Activated CD8-positive, alpha-beta T cell treated with anti-CD3 and anti-CD28 coated beads for 36 hours (primary cell): ENCODE results near the gene EDA2R. TPM values are rescaled to one million over a fixed set of nuclear protein-coding genes. Genes with fewer than 3 reads are reported as not detected.

Experiments
- ATAC-seq: fragments of 200-7000 bp; cut with Tn5 transposase; one replicate; pipeline ENCODE4 v1.10.0; 2021; ENCODE audit warnings: mild to moderate bottlenecking, moderate library complexity
- CTCF ChIA-PET: fragments of 350-600 bp; sonication (Branson Sonifier 250); formaldehyde crosslinking; loops from one replicate; lab custom pipeline; 2021; ENCODE audit warnings: antibody characterized with exemption; lab: Charles Lee
- POLR2A ChIA-PET: fragments of 350-600 bp; sonication (Branson Sonifier 250); formaldehyde crosslinking; loops from one replicate; lab custom pipeline; 2021; ENCODE audit warnings: antibody characterized with exemption; lab: Charles Lee
- DNase-seq: peaks from one replicate; pipeline ENCODE4 v3.0.0-alpha.2; 2020
- H3K27ac Mint-ChIP-seq: one replicate; pipeline ENCODE4 v1.8.0; 2021; ENCODE audit warnings: mild to moderate bottlenecking, mixed read lengths
- H3K27me3 Mint-ChIP-seq: one replicate; pipeline ENCODE4 v1.8.0; 2021; ENCODE audit warnings: mixed read lengths
- H3K36me3 Mint-ChIP-seq: one replicate; pipeline ENCODE4 v1.8.0; 2021; ENCODE audit warnings: low read depth, mixed read lengths
- H3K4me1 Mint-ChIP-seq: one replicate; pipeline ENCODE4 v1.8.0; 2021; ENCODE audit warnings: low read depth, mixed read lengths
- H3K4me3 Mint-ChIP-seq: one replicate; pipeline ENCODE4 v1.8.0; 2021; ENCODE audit warnings: mild to moderate bottlenecking, moderate library complexity, mixed read lengths
- H3K9me3 Mint-ChIP-seq: one replicate; pipeline ENCODE4 v1.8.0; 2021; ENCODE audit warnings: mixed read lengths
- intact Hi-C: fragments of 100-400 bp; cut with micrococcal nuclease; formaldehyde crosslinking; loops from one replicate; pipeline ENCODE4 v1.10.0; 2022
- total RNA-seq, 2 experiments: library from RNA; stranded (reverse); gene quantifications; one replicate each; pipeline ENCODE4 v1.2.3, GENCODE V29; 2021
- TF ChIP-seq, protein P1 (sequence below): fragments of 200-600 bp; IDR thresholded peaks from one replicate; pipeline ENCODE4 v1.8.0; 2022; ENCODE audit warnings: antibody characterized with exemption, mild to moderate bottlenecking

The EDA2R gene
- total RNA-seq, 2 experiments from 2014 or later: 1.2 to 1.8 TPM

DNA sequence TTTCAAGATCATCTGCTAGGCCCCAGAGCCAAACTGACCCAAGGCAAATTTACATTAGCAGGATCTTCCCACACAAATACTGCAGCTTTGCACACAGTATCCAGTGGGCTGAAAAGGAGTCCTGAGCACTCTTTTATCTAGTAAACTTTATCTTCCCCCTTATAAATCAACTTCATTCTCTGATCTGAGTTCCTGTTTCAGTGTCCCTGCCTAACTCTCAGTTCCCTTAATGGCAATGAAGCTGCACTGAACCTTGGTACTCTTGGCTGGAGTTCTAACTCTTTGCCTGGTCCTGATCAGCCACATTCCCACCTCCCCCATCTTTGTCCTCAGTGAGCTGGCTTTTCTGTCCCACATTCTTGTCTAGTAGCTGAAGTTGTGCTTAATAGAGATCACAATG is 37.4 kb downstream of the EDA2R start:
- CTCF ChIA-PET: no interaction called here
- no peaks in the 10 kb centered on the region for H3K27me3 Mint-ChIP-seq
- TF ChIP-seq, protein P1, sequence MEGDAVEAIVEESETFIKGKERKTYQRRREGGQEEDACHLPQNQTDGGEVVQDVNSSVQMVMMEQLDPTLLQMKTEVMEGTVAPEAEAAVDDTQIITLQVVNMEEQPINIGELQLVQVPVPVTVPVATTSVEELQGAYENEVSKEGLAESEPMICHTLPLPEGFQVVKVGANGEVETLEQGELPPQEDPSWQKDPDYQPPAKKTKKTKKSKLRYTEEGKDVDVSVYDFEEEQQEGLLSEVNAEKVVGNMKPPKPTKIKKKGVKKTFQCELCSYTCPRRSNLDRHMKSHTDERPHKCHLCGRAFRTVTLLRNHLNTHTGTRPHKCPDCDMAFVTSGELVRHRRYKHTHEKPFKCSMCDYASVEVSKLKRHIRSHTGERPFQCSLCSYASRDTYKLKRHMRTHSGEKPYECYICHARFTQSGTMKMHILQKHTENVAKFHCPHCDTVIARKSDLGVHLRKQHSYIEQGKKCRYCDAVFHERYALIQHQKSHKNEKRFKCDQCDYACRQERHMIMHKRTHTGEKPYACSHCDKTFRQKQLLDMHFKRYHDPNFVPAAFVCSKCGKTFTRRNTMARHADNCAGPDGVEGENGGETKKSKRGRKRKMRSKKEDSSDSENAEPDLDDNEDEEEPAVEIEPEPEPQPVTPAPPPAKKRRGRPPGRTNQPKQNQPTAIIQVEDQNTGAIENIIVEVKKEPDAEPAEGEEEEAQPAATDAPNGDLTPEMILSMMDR: no peak
- no peaks in the 10 kb centered on the region for H3K36me3 Mint-ChIP-seq
- no peak overlapping the region for H3K27ac Mint-ChIP-seq
- no peaks in the 10 kb centered on the region for H3K4me1 Mint-ChIP-seq
- ATAC-seq (no peak), DNase-seq (no peak)
- H3K9me3 Mint-ChIP-seq: no peaks in the 10 kb centered on the region
- no peak overlapping the region for H3K4me3 Mint-ChIP-seq
- intact Hi-C loops: no loop called here
- POLR2A ChIA-PET: no interaction called here

DNA sequence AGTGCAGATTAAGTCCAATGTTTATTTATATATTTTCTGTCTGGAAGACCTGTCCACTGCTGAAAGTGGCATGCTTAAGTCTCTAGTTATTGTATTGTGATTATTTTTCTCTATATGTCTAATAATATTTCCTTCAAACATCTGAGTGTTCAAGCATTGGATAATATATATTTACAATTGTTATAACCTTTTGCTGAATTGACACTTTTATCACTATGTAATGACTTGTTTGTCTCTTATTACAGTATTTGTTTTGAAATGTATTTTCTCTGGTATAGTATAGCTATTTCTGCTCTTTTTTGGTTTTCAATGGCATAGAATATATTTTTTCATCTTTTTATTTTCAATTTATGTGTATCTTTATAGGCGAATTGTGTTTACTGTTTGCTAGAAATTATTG is 59.7 kb downstream of the EDA2R start:
- TF ChIP-seq, protein P1: no peak
- H3K4me1 Mint-ChIP-seq: no peaks in the 10 kb centered on the region
- no peak for ATAC-seq
- no peak overlapping the region for H3K27ac Mint-ChIP-seq
- DNase-seq: no peak
- H3K9me3 Mint-ChIP-seq: no peaks in the 10 kb centered on the region
- POLR2A ChIA-PET: no interaction called here
- CTCF ChIA-PET: no interaction called here
- no peaks in the 10 kb centered on the region for H3K36me3 Mint-ChIP-seq
- H3K4me3 Mint-ChIP-seq: no peak overlapping the region
- intact Hi-C loops: no loop called here
- no peaks in the 10 kb centered on the region for H3K27me3 Mint-ChIP-seq

DNA sequence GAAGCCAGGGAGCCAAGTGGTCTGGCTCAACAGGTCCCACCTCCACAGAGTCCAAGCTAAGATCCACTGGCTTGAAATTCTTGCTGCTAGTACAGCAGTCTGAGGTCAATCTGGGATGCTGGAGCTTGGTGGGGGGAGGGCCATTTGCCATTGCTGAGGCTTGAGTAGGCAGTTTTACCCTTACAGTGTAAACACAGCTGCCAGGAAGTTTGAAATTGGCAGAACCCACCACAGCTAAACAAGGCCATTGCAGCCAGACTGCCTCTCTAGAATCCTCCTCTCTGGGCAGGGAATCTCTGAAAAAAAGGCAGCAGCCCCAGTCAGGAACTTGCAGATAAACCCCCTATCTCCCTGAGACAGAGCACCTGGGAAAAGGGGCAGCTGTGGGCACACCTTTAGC is 84.9 kb downstream of the EDA2R start:
- ChIA-PET POLR2A (no interaction called here), CTCF (no interaction called here)
- no peak for DNase-seq
- Mint-ChIP-seq H3K27ac (no peak overlapping the region), H3K27me3 (no peaks in the 10 kb centered on the region), H3K9me3 (no peaks in the 10 kb centered on the region), H3K4me1 (no peaks in the 10 kb centered on the region), H3K4me3 (no peak overlapping the region), H3K36me3 (no peaks in the 10 kb centered on the region)
- no peak for ATAC-seq
- TF ChIP-seq, protein P1: no peak
- intact Hi-C loops: no loop called here

DNA sequence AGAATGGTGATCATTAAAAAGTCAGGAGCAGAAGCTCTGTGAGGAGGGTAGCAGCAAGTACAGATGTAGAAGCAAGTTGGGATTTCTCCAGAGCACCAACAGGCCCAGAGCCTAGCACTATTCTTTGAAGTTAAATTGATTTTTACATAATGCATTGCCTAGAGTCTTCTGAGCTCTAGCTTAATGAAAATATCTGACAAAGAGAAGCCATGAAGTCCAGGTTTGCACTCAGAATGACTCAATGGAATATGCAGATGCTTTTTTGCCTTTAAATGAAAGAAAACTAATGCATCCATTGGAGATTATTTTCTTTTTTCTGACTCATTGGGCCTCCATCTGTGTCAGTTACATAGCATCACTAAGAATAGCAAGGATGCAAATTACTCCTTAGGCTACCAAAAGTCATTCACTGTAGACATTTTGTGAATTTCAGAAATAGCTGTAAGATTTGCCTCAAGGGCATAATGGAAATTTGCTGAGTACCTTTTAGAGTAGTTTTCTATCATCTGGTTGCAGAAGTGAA is 91.0 kb downstream of the EDA2R start:
- ChIA-PET POLR2A (no interaction called here), CTCF (no interaction called here)
- no peaks in the 10 kb centered on the region for H3K36me3 Mint-ChIP-seq
- TF ChIP-seq, protein P1: no peak
- no peaks in the 10 kb centered on the region for H3K27me3 Mint-ChIP-seq
- intact Hi-C loops: no loop called here
- ATAC-seq (no peak), DNase-seq (no peak)
- no peak overlapping the region for H3K27ac Mint-ChIP-seq
- H3K4me3 Mint-ChIP-seq: no peak overlapping the region
- H3K4me1 Mint-ChIP-seq: no peaks in the 10 kb centered on the region
- H3K9me3 Mint-ChIP-seq: no peaks in the 10 kb centered on the region
